ENCODE data around the gene PPP2R2B.

DNA sequence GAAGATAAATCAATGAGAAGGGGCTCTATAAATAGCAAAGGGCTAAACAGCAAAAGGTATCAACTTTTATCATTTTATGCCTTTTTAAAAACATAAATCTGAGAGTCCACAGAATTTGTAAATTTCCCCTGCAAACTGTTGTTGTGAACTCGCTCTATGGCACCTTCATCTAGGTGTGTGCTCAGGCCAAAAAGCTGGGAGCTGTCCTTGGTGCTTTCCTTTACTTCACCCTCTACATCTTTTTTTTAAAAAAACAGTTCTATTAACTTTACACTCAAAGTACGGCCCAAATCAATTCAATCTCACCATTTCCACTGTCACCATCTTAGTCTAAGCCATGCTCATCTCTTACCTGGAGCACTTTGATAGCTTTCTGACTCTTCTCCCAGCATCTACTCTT, 254.4 kb downstream of the PPP2R2B start:
- no peak for TF ChIP-seq ZNF274 (IDR thresholded peaks at IDR 0.05; ENCODE audit: low read depth, low read length)
- no peak for TF ChIP-seq YY1 (IDR thresholded peaks at IDR 0.05; ENCODE audit: insufficient read depth, insufficient read length)

Data from NT2/D1 (cell line).